NCI-H2107 treated with DMSO at 0.1 percent for 48 hours (cell line): ENCODE measurements around the gene RNASE11.
A peak's percentile ranks its signal among the peaks of the same experiment; 100 is the strongest.
"Not testable (repeated sequence)": the region's sequence is repeated elsewhere in the genome, so short reads cannot be mapped to it uniquely, and the experiment has no call there.

ENCODE experiments used
- DNase-seq: peaks from one replicate; lab custom pipeline; 2025; ENCODE audit not compliant: unreplicated experiment; lab: John Stamatoyannopoulos, UW

RNASE11 gene

DNA sequence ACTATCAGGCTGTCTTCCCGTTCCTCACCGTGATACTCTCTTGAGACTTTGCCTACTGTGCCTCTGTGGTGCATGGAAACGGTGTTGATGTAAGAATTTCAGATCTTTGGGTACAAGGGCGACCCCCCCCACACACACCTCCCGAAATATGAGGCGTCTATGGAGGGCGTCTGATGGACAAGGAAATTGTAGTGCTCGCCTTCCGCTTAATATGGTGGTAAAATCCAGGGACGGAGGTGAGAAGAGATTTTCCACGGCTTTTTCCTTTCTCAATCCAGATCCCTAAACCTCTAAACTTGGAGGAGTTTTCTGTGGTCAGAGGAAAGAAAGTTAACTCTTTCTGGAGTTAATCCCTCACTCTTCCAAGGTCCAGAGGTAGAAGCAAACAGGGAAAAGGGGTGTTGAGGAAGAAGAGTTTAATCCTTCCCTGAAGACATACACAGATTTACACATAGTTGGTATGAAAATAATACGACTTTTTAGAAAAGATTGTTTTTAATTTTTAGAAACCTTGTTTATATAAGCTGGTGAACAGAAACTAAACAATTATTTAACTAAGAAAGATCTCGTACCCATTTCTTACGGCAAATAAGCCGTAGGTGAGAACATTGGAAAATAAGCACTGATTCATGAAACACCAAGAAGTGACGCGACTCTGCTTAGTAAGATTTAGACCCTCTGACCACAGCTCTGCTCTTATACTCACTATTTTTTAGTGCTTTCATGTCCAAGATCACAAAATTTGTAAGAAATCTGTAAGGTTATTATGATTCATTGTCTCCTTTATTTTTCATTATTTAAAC is 26.4 kb upstream of the RNASE11 start:
- DNase-seq = no peak

DNA sequence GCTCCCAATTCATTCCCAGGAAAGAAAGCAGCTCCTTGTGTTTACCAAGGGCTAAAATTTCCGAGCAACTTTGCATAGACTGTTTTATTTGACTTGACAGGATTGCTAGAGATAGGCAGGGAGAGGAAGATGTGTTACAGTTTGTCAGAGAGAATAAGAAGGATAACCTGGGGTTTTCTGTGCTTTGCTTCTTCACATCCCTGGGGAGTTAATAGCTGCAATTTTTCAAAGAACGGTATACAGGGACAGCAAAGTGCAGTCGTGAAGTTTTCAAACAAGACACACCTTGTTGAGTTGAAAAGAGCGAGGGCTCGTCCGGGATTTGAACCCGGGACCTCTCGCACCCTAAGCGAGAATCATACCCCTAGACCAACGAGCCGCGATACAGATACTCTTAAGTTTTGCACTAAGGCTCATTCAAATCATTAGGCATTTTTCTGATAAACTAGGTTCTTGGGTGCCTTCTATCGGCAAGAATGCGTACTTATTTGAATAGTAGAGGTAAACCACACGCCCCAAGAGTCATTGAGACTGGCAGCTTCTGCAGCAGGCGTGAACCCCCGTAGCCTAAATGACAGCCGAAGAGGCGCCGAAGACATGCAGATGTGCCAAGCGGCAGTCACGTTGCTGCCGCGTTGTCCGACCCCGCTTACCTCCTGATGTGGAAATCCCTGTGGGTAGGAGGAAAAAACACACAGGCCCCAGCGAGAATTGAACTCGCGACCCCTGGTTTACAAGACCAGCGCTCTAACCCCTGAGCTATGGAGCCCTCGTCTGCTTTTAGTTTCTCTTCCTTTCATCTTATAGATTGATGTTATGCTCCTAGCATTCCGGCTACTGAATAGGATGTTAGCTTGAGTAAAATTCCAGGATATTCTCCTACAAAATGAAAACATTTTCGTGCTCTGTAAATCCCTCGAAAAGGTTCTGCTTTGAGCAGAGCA is 25.6 kb upstream of the RNASE11 start:
- DNase-seq = peak; percentile 95

DNA sequence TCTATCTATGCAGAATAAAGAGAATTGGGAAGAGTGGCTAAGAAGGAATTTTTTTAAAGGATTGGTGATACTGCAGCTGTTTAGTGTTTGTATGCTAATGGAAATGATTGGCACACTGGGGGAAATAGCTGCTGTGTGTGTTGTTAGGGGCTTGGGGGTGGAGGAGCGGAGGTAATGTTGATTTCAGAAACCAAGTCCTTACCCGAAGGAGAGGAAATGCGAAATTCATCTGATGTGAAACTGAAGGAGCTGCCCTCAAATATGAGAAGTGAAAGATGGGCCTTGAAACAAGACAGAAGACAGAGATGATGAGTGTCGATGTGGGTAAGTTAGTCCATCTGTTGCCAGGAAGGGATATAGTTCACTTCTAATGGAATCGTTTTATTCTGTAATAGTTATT is 24.6 kb upstream of the RNASE11 start:
- no peak for DNase-seq

DNA sequence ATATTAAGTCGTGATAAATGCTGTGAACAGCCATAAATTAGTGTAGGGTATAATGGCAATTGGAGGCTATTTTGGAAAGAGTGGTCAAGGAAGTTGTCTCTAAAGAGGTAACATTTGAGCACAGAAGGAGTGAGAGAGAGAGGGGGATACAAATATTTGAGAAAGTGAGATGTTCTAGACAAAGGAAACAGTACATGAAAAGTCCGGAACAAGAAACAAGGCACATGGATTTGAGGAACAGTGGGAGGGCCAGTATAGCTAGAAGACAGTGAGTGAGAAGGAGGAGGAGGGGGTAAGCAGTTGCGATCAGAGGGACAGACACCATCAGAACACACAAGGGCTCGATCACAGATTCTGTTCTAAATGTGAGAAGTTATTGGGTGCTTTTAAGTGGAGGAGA is 23.5 kb upstream of the RNASE11 start:
- DNase-seq = no peak

DNA sequence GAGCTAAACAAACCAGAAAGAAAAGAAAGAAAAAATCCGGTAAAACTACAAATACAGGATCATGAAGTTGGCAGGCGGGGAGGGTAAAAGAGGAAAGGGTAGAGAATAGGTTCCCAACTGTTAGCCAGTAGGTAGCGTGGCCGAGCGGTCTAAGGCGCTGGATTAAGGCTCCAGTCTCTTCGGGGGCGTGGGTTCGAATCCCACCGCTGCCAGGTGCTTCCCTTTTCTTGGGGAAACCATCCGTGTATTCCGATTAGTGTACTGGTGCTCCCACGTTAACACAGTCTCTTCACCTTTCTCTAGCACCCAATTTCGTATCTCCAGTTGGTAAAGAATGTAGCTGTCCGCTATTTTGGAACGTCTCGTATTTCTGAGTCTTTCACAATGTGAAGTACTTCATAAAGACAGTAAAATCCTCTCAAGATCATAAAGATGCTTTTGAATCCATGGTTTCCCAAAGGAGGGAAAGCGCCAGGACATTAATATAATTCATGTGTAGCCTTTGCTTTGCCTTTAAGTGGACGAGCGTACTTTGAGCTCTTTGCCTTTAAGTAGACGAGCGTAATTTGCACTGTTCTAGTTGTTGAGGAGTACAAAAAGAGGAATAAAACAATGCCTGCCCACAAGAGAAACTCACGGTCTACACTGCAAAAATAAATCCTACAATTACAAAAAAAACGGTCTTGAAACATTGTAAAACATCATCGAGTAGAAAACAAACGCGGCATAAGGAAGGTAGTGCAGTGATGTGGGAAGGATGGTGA is 22.4 kb upstream of the RNASE11 start:
- DNase-seq = peak; percentile 91

DNA sequence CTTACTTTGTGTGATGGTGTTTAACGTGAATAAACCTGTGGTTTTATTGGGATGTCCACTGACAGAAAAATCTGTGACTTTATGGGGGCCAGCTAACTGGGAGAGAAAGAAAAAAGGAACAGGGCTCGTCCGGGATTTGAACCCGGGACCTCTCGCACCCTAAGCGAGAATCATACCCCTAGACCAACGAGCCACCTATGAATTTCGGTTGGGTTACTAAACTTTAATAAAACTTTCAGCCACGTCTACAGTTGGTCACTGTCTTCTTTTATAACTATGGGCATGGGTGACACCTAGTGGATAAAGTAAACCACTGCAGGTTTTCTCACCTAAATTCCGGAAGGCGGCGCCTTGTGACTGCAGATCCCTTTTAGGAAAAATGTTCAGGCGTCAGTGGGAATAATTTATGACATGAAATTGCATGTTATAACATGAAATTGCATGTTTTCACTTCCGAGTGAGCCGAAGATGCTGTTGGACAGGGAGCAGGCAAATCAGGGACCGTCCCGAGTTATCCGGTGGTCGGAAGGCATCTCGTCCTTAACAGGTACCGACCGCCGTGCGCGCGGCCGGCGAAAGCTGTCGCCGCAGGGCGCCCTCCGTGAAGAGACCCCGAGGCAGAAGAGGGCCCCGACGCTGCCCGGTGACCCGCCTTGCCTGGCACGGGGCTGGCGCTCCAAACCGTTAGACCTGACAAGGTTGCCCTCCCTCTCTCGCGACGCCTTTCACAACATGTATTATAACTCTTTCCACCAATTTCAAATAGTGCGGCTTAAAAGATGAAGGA is 21.6 kb upstream of the RNASE11 start:
- peak; percentile 97 for DNase-seq

DNA sequence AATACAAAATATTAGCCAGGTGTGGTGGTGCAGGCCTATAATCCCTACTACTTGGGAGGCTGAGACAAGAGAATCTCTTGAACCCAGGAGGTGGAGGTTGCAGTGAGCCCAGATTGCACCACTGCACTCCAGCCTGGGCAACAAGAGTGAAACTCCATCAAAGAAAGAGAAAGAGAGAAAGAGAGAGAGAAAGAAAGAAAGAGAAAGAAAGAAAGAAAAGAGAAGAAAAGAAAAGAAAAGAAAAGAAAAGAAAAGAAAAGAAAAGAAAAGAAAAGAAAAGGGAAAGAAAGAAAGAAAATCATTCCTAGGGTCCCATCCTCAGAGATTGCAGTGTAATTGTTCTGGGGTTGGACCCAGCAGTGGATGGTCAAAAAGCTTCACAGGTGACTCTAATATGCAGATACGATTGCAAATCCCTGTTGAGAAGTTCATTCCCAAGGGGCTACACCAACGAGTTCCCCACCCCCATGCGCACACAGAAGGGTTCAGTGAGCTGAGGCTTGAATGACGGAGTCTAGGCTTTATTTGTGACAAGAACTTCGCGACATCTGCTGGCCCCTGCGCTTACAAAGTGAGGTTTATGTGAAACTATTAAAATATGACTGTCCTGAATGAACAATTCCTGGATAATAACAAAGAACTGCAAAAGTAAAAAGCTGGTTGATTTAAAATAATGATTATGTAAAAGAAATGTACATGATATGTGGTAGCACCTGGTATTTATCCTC is 20.7 kb upstream of the RNASE11 start:
- no peak for DNase-seq

DNA sequence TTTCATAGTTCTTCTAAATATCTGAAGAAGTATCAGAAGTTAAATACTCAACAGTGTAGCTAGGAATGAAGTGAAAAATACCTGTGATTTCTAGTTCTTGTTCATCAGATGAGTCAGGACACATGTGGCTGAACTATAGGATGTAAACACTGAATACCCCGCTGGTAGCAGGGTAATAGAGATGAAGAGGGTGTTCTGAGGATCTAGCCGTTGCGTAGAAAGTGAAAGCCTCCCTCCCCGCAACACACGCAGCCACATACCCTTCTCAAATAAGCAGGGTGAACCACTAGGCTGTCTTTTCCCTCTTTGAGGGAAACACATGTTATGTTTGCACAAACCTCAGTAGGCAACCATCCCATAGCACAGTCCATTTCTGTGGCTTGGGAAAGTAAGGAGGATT is 19.8 kb upstream of the RNASE11 start:
- DNase-seq = no peak

DNA sequence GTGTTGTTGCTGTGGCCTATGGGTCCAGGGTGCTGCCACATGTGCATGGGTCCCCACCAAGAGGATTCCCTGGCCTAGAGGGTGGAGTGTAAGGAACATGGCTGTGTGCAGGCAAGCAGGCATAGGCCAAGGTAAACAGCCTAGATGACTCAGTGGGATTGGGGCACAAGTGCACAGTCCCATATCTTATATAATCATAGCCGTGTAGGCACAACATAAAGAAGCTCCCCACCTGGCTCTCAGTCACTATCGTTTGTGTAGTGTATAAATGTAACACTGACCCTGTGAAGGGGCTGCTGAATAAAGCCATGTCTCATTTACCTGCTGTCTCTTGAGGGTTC is 19.1 kb upstream of the RNASE11 start:
- no peak for DNase-seq

DNA sequence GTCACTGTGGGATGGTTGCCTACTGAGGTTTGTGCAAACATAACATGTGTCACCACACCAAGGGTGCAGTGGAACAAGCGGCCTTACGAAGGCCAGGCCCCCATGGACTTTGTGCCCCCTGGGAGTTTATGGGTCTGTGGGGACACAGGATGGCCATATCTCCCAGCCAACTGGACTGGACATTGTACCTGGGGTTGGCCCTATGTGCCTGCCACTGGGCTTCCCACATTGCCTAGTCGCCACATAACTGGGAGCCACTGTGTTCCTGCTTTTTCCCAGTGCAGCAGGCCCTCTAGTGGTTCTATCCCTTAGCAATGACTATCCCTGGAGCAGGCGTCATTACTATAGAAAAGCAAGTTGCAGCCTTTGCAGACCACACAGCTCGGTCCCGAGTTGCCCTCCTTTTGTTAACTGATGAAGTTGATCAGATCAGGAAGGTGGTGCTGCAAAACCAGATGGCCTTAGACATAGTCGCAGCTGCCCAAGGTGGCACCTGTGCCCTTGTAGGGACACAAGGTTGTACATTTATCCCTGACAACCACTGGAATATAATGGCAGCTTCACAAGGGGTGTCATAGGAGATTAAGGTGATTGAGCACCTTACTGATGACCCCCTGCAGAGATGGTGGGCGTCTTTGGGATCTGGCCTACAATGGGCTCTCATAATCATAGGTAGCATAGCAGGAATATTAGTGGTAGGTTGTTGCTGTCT is 18.5 kb upstream of the RNASE11 start:
- DNase-seq = peak; percentile 56

DNA sequence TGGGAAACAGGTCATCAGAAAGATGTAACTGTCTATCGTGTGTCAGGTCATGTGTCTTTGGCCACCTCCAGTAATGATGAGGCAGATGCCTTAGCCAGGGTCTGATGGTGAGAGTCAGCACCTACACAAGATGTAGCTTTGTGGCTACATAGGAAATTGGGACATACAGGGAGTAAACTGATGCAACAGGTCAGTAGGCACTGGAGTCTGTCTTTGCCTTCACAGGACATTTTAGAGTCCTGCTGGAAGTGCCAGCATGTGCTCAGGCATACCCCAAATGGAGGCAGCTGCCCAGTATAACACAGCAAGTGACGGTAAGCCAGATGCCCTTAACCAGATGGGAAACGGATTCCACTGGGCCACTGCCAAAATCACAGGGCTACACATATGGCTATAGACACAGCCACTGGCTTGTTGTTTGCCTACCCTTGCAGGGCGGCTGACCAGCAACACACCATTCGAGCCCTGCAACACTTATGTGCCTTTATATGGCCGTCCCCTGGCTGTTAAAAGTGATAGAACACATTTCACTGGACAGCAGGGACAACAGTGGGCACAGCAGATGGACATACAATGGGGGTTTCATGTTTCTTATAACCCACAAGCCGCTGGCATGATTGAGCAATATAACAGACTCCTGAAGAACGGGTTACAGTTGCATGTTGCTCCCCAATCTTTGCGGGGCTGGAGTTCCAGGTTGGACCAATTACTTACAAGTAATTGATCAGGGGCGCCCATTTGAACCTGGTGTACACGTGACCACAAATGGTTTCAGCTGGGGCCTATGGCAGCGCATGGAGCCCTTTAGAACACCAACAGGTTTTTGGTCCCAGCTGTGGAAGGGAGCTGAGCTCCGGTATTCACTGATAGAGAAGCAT is 16.3 kb upstream of the RNASE11 start:
- DNase-seq = peak; percentile 22

DNA sequence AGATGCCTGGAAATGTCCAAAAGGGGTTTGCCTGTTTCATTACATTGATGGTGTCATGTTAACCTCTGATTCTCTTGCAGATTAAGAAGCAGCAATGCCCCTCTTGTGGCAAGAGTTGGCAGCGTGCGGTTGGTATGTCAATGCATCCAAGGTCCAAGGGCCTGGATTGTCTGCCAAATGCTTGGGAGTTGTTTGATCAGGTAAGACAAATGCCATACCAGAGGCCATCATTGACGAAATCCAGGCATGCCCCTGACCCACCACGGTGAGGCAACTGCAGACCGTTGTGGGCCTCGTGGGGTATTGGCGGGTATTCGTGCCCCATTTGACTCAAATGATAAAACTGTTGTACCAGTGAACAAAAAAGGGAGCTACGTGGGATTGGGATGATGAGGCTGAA is 14.8 kb upstream of the RNASE11 start:
- DNase-seq = no peak

DNA sequence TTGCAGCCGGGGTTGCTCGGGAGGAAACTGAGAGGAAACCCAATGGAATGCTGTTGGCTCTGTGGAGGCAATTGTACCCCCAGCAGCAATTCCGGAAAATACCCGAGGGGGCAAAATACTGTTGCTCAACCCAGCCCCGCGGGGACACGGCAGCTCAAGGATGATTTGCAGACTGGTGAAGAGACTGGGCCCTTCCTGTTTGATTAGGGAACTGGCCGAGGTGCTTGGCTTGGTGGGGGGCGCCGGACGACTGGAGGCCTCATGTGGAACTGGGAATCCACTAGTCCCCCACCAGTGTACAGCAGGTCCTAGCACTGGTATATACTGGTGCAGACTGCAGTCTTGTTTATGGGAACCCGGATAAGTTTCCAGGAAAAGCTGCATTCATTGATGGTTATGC is 13.7 kb upstream of the RNASE11 start:
- DNase-seq = no peak

DNA sequence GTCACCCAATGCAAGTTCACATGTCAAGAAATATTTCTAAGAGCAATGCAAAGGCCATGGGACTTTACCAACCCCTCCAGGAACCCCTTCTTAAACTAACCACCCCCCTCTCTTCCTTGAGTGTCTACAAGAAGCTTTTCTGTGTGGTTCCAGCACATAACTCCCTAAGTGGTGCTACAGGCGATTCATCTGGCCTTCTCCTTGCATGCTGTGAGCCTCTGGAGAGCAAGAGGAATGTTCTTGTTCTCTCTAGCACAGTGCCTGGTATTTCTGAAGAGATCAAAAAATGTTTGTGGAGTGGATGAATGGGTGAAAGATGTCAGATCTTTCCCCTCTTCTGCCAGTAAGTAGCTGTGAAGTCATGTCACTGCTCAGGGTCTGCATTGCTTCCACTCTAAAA is 9.3 kb upstream of the RNASE11 start:
- DNase-seq = no peak

DNA sequence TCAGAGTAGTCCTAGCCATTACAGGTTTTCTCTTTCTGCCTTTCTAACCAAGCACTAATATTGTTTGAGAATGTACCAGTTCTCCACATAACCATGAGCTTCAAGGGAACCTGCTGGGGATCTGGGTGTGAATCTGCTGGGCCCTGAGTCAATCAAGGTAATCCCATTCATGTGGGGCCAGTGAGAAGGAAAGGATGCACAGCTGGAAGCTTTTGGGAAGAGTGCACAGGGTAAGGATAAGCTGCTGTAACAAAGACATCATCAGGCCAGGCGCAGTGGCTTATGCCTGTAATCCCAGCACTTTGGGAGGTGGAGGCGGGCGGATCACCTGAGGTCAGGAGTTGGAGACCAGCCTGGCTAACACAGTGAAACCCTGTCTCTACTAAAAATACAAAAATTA is 7.9 kb upstream of the RNASE11 start:
- not testable (repeated sequence) for DNase-seq

DNA sequence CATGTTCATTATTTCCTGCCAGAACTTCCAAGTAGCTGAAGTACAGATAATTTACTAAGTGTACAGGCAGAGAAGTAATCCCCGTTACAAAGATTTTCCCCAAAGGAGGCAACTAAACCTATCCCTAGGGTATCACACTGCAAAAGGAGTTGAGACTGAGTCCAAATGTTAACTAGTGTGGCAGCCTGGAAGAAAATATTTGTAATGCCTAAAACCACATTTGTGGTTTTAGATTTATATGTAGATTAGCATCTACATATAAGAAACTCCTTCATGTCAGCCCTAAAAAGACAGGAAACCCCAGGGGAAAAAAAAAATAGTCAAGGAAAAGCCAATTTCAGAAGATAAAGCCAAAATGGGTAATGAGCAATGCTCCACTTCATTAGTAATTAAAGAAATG is 4.8 kb upstream of the RNASE11 start:
- DNase-seq = no peak

DNA sequence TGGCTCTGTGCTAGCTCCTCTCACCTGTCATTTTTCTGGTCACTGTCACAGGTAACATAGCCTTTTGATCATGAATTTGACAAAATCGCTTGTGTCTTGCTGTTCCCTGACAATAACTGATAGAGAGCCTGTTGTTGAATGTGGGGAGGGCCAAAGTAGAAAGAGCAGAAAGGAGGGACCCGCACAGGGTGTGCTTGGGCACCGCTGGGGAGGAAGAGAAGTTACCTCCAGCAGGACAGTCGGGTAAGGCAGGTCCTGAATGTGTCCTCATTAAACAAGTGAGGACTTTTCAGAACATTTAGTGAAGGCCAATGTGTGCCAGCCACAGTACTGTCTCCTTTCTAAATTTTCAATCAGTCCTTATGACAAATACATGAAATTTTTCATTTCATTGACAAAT is 3.4 kb upstream of the RNASE11 start, which contains the start of gene RNASE12:
Gene RNASE12 (minus strand): TSS at position 142 of the 400 bp plus-strand sequence. CDS start 653 bp downstream, outside the sequence.
- DNase-seq = no peak

DNA sequence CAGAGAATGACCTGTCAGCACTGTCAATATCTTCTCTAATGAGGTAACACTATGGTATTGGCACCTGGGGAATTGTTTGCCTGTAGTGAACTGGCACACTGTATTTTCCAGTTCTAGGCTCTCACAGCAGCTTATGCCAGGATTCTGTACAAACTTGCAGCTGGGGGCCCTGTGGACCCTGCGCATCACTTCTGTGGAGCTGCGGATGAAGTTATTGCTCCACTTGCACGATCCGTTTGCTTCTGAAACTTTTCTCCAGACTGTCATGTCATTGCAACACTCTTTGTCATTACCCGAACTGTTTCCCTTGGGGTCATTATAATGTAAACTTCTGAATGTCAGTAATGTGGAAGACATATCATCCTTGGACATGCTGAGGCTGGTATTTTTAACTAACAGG is 3.9 kb downstream of the RNASE11 start:
- no peak for DNase-seq
